AG04449 (cell line): Measurements from ENCODE around the gene TRPC6.

Source experiments
- CTCF ChIA-PET: fragments of 350-600 bp; formaldehyde crosslinking; extraction: SDS; loops from one replicate; lab custom pipeline; 2021; ENCODE audit warnings: antibody characterized with exemption; lab: Yijun Ruan, JAX
- POLR2A ChIA-PET: fragments of 400-600, 350-600 bp; formaldehyde crosslinking; extraction: SDS; loops from one replicate; lab custom pipeline; 2020; ENCODE audit warnings: antibody characterized with exemption, inconsistent platforms; lab: Yijun Ruan, JAX
- DNase-seq: peaks from one replicate; pipeline ENCODE4 v3.0.0-alpha.2; 2010; ENCODE audit warnings: low read depth, low spot score
- H3K4me3 ChIP-seq: 2 replicates; pipeline ENCODE4 v1.5.1; 2011; ENCODE audit warnings: low read depth, mild to moderate bottlenecking, control low read depth, low read length
- CTCF ChIP-seq: IDR thresholded peaks from one replicate; pipeline ENCODE4 v1.5.1; 2011; ENCODE audit warnings: mild to moderate bottlenecking, moderate library complexity, low read length, control low read depth, inconsistent platforms; ENCODE audit not compliant: insufficient read depth; ENCODE audit errors: missing control alignments

TRPC6 gene

GRCh38 chr11:101576456-101576855, 7.4 kb downstream of the TRPC6 start:
- no peak for DNase-seq
- H3K4me3 ChIP-seq, result no peak overlapping the region
- POLR2A ChIA-PET, result no interaction called here
- TF ChIP-seq CTCF, result no peak
- CTCF ChIA-PET, result no interaction called here

- CTCF ChIA-PET, result no interaction called here
- no peak for DNase-seq
- TF ChIP-seq CTCF, result no peak
- POLR2A ChIA-PET, result no interaction called here
- H3K4me3 ChIP-seq, result no peak overlapping the region
These were observed 8.9 kb downstream of the TRPC6 start for GRCh38 chr11:101574886-101575285.

GRCh38 chr11:101567071-101567470, 16.7 kb downstream of the TRPC6 start:
- H3K4me3 ChIP-seq, result no peak overlapping the region
- DNase-seq, result no peak
- ChIA-PET CTCF (no interaction called here), POLR2A (no interaction called here)
- no peak for TF ChIP-seq CTCF

GRCh38 chr11:101566626-101567025, 17.2 kb downstream of the TRPC6 start:
- H3K4me3 ChIP-seq, result no peak overlapping the region
- ChIA-PET POLR2A (no interaction called here), CTCF (no interaction called here)
- no peak for TF ChIP-seq CTCF
- DNase-seq, result no peak

GRCh38 chr11:101563166-101563565, 20.6 kb downstream of the TRPC6 start:
- H3K4me3 ChIP-seq, result no peak overlapping the region
- DNase-seq, result no peak
- TF ChIP-seq CTCF, result no peak
- ChIA-PET CTCF (no interaction called here), POLR2A (no interaction called here)

- POLR2A ChIA-PET, result no interaction called here
- no peak for DNase-seq
- no peak overlapping the region for H3K4me3 ChIP-seq
- CTCF ChIA-PET, result no interaction called here
- TF ChIP-seq CTCF, result no peak
These were observed 28.4 kb downstream of the TRPC6 start for GRCh38 chr11:101555366-101555765.
